Measurements from ENCODE around the gene AADACL4. TPM values are rescaled to one million over a fixed set of nuclear protein-coding genes. Genes with fewer than 3 reads are reported as not detected.

Gene AADACL4
- total RNA-seq: 0.09 TPM in 1 of 2 replicates, not detected in the other

DNA sequence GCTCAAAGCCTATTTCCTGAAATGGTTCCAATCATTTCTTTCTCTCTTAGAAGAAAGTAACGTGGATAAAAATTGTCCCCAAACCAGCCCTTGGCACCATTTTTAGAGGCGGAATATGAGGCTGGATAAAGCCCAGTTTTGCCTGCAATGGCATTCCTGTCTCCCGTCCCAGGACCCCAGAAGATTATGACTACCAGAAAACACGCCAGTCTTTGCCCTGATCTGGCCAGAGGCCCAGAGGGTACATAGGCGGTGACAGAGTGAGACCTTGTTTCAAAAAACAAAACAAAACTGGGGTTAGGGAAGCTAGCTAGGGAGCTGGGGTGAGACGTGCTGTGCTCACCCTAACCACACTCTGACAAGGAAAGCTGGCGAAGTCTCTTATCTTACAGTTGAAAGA is at the start of gene AADACL4:
AADACL4 (plus strand) TSS at position 301 of the 400 bp plus-strand sequence. CDS start 462 bp downstream, outside the sequence.

DNA sequence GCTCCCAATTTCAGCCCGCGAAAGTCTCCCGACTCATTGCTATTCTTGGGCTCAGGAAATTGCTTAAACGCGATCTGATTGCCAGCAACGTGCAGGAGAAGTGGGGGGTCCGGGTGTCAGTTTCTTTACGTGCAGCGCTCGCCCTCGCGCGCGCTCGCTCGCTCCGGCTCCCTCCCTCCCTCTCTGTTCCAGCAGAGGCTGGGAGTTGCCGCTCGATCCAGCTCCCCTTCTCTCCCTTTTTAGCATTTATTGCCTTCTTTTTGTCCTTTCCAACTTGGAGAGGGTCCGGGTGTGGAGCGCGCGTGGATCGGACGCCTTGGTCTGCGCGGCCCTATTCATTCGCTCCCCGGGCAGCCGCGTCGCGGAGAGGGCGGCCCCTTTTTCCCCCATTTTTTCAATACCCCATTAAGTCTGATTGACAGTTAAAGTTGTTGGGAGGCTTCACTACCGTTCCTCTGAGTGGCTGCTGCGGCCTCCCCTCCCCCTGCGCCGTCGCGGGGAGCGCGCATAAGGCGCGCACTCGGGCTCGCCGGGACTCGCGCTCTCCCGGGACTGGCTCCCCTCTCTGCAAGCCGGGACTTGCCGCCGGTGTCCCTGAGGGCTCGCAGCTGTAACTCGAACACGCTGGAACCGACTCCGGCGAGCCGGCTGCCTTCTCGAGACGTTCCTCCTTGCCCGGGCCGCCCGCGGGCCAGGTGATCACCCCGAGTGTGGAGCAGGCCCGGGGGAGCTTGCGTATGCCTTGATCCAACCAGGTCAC is 25.8 kb upstream of the AADACL4 start, which contains the start of gene DHRS3:
DHRS3 (minus strand) TSS at position 310 of the 760 bp plus-strand sequence. CDS start 862 bp downstream, outside the sequence.

DNA sequence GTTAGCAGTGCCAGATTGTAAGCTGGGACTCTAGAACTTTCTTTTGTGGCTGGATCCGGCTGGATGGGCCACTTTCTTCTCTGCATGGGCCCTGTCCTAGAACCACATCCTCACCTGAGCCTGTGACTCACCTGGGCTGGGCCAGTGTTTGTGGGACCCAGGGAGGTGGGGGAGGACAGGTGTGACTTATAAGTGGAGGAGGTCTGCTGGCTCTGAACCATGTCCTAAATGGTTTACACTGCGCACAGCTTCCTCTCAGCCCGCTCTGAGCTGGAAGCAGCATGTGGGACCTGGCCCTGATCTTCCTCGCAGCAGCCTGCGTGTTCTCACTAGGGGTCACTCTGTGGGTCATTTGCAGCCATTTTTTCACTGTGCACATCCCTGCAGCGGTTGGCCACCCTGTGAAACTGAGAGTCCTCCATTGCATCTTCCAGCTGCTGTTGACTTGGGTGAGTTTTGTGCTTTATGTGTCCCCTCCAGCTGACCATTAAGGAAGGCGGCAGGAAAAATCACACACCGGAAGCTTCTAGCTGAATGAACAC is 72.1 kb downstream of the AADACL4 start, which contains the start of gene AADACL3:
AADACL3 (plus strand) TSS at position 215 of the 542 bp plus-strand sequence; CDS start at position 282, 67 bp downstream.

Other genes with a start within 250 kb of the AADACL4 start
- gene DHRS3, start 25.9 kb upstream of the AADACL4 start, total RNA-seq: 152 and 485 TPM in 2 replicates
- gene AADACL3, start 72.0 kb downstream of the AADACL4 start, total RNA-seq: not detected in 2 replicates
- not detected in 2 replicates for gene CFAP107, start 102.1 kb downstream of the AADACL4 start, total RNA-seq
- gene PRAMEF12, start 129.7 kb downstream of the AADACL4 start, total RNA-seq: not detected in 2 replicates
- under 0.01 TPM in 1 of 2 replicates, not detected in the other for gene PRAMEF1, start 147.3 kb downstream of the AADACL4 start, total RNA-seq
- not detected in 2 replicates for gene PRAMEF11, start 187.3 kb downstream of the AADACL4 start, total RNA-seq
- not detected in 2 replicates for gene HNRNPCL1, start 204.6 kb downstream of the AADACL4 start, total RNA-seq
- gene PRAMEF2, start 213.0 kb downstream of the AADACL4 start, total RNA-seq: not detected in 2 replicates
- gene PRAMEF4, start 242.1 kb downstream of the AADACL4 start, total RNA-seq: not detected in 2 replicates

Measured in bronchial smooth muscle cell (primary cell).